Embryonic facial prominence (tissue), 1 donor: ENCODE measurements around the gene DCAF15.

Source experiments
- DNase-seq: peaks from one replicate; pipeline ENCODE4 v3.0.0-alpha.2; 2016; ENCODE audit errors: extremely low spot score

DCAF15 gene

DNA sequence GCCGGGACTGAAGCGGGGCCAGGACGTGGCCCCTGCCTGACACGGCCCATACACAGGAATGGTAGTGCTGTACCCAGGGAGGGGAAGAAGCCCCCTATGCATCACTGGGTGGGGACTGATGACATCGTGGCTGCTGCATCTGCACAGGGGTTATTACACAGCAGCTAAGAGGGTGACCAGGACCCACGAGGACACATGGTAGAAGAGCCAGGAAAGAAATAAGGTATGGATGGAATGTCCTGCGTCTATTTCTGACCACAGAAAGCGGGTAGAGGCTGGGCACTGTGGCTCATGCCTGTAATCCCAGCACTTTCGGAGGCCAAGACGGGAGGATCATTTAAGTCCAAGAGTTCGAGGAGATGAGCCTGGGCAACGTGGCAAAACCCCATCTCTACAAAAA lies 24.1 kb downstream of the DCAF15 start:
- no peak for DNase-seq

DNA sequence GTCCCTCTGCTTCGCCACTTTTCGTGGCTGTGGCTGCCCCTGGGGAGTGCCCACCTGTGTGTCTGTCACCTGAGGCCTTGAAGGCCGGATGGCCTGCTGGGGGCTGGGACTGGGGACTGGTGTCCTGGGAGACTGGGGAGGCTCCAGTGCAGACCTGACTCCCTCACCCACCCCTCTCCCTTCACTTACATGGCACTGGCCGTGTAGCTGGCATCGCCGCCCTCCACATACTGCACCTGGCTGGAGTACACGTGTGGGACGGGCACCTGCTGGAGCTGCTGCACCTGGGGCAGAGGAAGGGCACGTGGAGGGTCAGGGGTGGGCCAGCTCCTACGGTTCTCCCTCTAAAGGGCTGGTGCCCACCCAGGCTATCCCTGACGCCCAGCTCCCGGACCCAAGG lies 25.5 kb downstream of the DCAF15 start:
- no peak for DNase-seq

DNA sequence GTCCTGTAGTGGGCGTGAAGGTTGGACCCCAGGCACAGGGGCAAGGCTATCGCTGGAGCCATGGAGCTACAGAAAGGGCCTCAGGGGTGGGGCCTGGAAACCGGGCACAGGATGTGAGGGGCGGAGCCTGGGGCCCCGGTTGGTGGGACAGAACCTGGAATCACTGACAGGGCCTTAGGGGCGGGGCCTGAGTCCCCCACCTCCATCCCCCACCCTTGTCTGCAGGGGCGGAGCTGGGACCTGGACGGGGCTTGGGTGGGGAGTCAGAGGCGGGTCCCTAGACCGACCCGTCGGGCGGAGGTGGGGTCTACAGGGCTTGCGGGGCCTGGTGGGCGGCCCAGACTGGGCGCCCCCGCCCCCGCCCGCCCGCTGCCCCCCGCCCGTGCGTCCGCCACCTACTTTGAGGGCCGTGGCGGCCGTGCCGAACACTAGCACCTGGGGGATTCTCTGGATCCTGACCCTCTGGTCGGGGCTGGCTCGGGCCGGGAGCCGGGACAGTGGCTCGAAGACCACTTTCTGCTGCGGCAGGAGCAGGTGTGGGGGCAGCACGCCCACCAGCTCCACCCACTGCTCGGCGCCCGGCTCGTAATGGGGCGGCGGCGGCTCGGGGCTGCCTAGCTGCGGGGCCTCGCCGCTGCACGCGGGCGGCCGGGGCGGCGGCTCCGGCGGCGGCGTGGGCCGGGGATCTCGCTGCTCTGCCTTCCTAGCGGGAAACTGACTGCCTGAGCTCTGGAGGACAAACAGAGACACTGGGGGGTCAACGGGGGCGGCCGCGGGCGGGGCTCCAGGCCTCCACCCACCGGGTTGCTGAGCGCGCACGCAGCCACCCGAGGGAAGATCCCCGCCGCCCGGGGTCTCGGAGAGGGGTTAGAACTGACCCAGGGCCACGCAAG lies 26.3 kb downstream of the DCAF15 start:
- peak; percentile 94 for DNase-seq

DNA sequence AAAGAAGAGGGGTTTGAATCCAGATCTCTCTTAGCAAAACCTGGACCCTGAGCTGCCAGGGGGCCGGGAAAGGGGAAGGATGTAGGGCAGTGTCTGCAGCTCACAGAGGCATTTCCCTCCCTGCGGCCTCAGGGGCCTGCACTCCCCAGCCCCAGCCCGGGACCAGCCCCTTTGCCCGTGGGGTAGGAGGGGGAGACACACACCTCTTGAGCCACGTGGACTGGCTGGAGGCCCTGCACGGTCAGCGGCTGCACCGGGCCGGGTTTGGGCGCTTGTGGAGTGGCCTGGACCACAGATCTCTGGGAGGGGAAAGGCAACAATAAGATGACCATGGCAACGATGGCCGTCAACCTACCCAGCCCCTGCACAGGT lies 26.9 kb downstream of the DCAF15 start:
- no peak for DNase-seq

DNA sequence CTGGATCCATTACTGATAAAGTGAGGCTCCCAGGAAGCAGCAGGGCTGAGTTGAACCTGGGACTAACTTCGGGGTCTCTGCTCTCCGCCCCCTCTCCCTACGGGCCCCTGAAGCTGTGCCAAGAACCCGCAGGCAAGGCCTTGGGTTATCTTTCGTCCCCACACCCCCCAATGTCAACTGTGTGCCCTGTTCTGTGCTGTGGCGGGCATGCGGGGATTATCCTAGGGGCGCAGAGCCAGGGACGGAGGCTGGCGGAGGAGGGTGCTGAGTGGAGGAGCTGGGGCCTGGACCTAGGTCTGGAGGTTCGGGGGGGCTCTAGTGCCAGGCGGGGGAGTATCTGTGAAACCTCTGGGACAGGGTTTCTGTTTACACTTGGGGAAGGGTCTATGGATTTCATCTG lies 27.4 kb downstream of the DCAF15 start:
- DNase-seq: no peak

DNA sequence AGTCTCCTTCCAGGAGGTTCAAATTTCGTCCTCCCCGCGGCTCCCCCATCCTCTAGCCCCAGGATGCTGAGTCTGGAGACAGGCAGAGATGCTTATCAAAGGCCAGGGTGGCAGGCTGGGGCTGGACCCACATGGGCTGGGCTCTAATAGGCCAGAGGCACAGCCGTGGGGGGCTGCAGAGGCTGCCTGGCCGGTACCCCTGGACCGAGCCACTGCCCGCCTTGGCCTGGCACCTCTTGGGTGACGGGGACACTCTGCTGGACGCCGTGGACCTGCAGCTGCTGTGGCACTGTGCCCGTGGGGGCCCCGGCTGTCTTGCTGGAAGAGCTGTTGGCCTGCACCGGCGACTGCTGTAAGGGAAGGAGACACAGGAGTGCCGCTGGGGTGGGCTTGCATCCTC lies 28.0 kb downstream of the DCAF15 start:
- DNase-seq: no peak

DNA sequence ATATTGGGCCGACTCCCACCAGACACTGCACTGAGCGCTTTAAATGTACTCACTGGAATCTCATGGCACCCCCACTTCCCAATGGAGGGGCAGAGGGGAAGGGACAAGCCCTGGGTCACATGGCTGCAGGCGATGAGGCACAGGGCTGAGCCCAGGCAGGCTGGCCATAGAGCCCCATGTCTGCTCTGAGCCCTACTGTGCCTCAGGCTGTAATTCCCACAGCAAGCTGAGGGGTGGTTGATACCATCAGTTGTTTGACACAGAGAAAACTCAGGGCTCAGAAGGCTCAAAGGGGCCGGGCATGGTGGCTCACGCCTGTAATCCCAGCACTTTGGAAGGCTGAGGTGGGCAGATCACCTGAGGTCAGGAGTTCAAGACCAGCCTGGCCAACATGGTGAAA lies 28.7 kb downstream of the DCAF15 start:
- DNase-seq: no peak

DNA sequence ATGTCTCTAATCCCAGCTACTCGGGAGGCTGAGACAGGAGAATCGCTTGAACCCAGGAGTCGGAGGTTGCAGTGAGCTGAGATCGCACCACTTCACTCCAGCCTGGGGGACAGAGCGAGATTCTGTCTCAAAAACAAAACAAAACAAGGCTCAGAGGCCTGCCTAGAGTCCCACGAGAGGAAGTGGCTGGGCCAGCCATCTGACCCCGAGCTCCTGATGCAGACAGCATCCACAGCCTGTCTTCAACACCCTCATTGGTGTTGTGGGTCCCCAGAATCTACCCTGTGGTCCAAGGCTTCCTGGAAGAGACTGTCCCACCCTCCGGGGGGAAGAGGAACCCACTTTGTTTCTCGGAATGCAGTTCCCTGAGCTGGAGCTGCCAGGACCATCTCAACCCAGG lies 29.2 kb downstream of the DCAF15 start:
- DNase-seq: no peak

DNA sequence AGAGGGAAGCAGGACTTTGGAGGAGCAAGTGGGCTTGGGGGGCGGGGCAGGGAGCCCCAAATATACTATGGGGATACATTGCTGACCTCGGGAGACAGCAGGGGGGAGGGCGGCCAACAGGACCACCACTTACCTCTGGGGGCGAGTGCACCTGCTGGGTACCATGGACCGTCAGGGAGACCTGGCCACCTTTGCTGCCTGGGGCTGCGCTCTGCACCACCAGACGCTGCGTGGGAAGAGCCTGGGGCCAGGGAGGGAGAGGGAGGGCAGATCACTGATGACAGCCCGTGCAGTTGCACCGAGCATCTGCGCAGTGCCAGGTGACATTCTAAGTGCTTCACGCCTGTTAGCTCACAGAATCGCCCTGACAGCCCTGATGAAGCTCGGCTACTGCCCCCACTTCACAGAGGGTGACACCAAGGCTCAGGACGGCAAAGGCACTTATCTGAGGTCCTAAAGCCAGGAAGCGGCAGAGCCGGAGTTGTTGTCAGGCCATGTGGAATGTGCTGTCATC lies 29.7 kb downstream of the DCAF15 start:
- DNase-seq: no peak

DNA sequence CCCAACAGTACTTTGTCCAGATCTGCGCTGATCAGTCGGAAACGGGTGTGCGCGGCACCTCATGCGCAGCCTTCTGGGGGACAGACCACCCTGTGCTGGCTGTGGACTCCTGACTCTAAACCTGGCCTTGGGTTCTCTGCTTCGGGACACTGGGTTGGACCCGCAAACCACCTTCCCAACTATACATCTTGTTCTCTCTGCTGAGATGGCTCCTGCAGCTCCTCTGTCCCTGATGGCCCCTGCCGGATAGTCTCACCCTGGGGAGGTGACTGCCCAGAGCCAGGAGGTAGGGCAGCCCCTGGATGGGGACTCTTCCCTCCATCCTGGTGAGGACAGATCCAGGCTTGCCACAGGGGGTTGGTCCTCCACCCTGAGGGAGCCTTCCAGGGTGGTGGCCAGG lies 30.5 kb downstream of the DCAF15 start:
- DNase-seq: no peak

DNA sequence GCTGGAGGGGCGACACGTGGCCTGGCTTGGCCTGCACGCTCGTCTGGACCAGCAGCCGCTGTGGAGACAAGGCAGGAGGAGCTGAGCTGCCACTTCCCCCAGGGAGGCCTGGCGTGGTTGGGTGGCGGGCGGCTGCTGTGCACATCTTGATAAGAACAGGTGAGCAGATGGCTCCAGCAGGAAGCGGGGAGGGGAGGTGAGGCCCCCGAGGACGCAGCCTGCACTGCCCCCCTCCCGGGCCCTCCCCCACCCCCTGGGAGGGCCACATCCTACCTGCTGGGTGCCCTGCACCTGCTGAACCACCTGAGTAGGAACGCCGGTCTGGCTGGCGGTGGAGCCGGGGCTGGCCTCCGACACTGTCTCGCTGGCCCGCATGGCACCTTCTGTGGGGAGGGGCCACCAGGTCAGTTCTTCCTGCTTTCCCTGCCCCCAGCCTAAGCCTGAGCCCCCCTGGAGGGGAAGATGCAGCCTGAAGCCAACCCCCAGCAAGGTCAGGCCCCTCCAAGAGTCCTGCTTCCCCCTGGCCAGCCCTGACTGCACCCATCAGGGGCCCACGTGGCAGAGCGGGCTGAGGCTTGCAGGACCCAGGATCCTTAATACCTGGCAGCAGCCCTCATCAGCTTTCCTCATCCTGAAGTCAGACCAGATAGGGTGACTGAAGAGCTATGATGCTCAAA lies 31.0 kb downstream of the DCAF15 start:
- DNase-seq: no peak

DNA sequence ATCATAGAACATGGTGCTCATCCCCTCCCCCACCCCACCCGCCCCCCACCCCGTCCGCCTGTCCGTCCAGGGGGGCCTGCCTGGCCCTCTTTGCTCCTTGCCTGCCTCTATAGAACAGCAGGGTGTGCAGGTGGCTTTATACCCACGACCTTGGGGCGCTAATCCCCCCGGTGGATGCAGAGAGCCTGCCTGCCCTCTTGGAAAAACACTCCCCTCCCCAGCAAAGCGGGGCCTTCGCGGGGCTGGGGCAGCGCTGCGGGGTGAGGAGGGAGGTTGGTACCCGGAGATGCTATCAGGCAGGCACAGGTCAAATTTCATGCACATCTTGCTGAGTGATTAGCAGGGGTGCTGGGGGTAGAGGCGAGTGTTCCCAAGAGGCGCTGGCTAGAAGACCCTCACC lies 31.9 kb downstream of the DCAF15 start:
- DNase-seq: no peak

DNA sequence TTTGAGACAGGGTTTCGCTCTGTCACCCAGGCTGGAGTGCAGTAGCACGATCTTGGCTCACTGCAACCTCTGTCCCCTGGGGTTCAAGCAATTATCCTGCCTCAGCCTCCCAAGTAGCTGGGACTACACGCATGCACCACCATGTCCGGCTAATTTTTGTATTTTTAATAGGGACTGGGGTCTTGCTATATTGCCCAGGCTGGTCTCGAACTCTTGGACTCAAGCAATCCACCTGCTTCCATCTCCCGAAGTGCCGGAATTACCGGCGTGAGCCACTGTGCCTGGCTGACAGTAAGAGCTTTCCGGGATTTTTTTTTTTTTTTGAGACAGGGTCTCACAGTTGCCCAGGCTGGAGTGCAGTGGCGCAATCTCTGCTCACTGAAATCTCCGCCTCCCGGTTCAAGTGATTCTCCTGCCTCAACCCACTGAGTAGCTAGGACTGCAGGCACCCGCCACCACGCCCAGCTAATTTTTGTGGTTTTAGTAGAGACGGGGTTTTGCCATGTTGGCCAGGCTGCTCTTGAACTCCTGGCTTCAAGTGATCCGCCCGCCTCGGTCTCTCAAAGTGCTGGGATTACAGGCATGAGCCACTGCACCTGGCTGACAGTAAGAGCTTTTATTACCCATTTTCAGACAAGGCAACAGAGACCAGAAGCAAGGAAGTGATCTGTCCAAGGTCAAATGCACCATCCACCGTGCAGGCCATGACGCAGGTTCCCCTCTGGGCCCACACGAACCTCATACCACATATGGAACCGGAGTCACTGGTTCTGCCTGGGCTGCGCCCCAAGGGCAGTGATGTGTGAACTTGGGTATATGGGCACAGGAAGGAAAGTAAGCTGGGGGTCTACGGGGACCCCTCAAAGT lies 32.8 kb downstream of the DCAF15 start:
- DNase-seq: no peak

DNA sequence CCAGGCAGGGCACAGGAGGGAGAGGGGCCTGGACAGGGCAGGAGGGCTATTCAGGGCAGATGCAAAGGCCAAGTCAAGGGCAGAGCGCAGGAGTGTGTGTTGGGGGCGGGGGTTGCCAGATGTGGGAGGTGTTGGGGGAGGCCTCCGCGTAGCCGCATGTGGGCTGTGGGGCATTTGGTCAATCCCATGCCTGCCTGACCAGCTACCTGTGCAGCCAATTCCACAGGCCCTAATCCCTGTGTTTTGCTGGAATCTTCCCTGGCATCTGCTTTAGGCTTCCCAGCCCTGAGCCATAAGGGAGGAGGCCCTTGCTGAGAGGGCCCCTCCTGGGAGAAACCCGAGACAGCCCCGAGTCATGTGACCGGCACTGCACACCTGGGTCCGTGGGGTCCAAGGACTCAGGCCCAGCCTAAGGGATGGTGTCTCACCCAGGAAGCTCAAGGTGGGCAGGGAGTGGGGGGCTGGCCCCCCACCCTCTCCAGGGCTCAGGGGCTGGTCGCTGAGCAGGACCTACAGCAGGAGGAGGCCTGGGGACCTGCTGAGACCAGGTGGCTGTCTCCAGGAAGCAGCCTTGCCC lies 33.5 kb downstream of the DCAF15 start:
- no peak for DNase-seq

DNA sequence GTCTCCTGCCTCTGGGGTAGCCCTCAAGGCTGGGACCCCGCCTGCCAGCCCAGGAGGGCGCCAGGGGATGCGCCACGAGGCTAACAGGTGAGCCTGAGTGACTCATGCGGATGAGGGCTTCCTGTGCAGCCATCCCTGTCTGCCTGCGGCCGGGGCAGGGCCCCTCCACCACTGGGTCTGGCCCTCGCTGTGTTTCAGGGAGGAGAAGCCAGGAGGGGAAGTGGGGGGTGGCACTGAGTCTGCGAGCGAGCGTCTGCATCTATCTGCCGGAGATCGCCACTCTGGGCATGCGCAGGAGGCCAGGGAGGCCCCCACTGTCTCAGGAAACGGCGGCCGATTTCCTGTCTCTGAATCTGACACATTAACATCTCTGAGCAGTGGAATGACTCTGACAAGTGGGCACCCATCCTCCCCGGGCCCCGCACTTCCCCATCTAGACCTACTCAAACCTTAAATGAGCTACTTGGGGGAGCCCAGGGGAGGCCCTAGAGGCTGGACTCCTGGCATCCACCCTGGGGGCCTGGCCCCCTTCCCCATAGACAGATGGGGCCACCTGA lies 34.1 kb downstream of the DCAF15 start:
- no peak for DNase-seq

DNA sequence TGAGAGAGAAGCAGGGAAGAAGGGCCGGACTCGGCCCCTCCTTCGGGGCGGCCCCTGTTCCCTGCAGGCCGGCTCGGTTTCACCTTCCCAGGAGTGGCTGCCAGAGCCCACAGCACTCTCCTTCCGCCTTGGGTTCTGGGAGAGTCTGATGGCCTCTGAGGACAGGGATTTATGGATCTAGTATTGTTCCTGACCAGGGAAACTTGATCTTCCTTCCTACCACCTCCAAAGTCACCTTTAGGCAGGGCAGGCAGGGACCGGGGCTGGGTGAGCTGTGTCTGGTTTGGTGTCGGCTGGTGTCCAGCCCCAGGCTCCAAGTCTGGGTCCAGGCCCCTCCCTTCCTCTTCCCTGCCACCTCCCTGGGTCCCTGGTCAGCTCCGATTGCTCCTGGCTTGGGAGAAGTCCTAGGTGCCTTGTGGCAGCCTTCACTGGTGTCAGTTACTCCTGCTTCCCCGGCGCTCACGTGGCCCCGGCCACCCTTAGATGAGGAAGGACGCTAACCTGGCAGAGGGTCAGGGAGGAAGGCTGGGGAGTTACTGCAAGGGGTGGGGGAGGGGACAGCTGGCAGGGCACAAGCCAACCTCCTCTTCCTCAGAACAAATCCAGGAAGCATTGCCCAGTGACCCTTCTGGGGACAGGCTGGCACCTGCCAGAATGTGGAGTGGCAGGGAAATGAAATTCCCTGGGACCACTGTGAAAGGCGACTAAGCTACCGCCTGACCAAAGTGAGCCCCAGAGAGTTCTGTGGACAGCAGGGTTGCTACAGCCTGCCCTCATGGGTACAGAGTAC lies 35.0 kb downstream of the DCAF15 start:
- DNase-seq: no peak

DNA sequence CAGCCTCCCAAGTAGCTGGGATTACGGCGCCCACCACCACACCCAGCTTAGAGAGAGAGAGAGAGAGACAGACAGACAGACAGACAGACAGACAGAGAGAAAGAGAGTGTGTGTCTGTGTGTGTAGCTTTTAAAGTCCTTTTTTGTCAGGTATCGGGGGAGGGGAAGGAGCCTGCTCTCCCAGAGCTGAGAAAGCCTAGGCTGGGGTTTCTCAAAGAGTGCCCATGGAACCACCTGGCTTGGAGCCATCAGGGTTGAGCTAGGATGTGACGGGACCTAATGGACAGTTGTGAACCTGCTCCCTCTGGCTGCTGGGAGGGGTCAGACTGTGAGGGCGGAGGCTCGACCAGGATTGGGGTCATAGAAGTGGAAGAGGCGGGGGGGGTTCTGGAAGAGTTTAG lies 37.2 kb downstream of the DCAF15 start:
- no peak for DNase-seq

DNA sequence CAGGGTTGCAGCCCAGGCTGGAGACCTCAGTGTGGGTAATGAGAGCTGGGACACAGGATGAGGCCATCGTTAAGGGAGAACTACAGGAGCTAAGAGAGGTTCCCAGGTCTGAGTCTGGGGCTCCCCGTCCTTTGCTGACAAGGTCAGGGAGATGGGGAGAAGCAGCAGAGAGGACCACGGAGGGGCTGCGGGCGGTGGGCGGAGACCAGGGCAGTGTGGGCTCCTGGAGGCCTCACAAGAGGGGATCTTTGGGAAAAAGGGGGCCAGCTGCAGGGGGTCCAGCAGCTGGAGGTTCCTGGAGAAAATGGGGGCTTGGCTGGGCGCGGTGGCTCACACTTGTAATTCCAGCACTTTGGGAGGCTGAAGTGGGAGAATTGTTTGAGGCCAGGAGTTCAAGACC lies 37.8 kb downstream of the DCAF15 start:
- DNase-seq: no peak

DNA sequence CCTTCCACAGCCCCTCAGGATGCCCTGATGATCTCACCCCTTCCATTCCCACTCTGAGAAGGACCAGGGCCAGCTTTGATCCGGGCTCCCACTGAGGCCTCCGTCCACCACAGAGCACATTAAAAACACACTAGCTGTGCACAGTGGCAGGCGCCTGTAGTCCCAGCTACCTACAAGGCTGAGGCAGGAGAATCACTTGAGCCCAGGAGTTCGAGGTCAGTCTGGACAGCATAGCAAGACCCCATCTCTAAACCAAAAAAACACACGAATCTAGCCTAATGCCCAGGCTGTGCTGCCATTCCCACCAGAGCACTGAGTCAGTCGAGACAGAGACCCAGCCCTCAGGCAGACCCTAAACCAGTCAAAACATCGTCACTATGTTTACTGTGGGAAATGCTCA lies 39.7 kb downstream of the DCAF15 start:
- DNase-seq: no peak

DNA sequence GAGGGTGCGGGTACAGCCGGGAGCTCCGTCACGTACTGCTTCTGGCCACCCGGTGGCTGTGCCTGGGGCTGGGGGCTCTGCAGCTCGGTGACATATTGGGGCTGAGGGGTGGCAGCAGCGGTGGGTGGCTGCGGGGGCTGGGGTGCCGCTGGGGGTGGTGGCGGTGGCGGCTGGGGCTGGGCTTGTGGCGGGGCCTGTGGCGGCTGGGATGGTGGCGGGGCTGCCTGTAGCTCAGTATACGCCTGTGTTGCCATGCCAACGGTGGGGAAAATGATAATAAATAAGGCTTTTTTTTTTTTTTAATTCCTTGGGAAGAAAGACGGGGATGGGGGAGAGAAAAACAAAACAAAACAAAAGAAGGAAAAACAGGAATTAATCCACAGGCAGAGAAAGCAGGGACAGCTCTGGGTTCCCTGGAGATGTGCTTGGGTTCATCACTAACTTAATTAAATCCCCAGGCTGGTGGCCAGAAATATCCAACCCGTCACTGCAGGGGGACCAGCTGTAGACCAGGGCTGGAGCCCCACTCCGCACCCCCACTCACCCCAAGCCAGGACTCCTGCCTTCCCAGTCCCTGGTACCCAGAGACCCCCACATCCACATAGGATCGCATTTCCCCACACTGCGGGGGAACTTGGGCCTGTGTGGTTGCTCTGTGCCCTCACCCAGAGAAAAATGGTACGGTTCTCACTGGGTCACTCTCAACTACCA lies 41.4 kb downstream of the DCAF15 start:
- DNase-seq: no peak
